K562 (cell line): ENCODE data around the gene TTC28.

Experiments used
- AFF4 ChIP-seq: sonication (generic); formaldehyde crosslinking; IDR thresholded peaks from 2 replicates; pipeline ENCODE4 v1.8.0; 2023; ENCODE audit warnings: mild to moderate bottlenecking, missing genetic modification reagents
- ATF7 ChIP-seq: fragments of 450-650 bp; IDR thresholded peaks from 2 replicates; pipeline ENCODE4 v1.7.1; 2014; ENCODE audit warnings: mild to moderate bottlenecking, moderate library complexity
- CTCF ChIP-seq, 3 experiments: IDR thresholded peaks in 2 of 3; conservative IDR thresholded peaks in 1 of 3; 2 replicates each; pipeline ENCODE4 v1.5.1; 2011 to 2012; ENCODE audit warnings: low read length in 3 of 3, mild to moderate bottlenecking in 3 of 3, control low read depth in 2 of 3, improper control_type of control experiment in 1 of 3, inconsistent platforms in 1 of 3, low read depth in 1 of 3, mixed read lengths in 1 of 3, moderate library complexity in 1 of 3; ENCODE audit not compliant: insufficient read depth in 2 of 3
- GABPB1 ChIP-seq: sonication (generic); formaldehyde crosslinking; IDR thresholded peaks from 2 replicates; pipeline ENCODE4 v1.8.0; 2022; ENCODE audit warnings: mild to moderate bottlenecking, missing genetic modification reagents
- TF ChIP-seq, protein P1 (sequence below): fragments of 450-650 bp; IDR thresholded peaks from 2 replicates; pipeline ENCODE4 v1.6.1; 2016; ENCODE audit warnings: antibody characterized with exemption

DNA sequence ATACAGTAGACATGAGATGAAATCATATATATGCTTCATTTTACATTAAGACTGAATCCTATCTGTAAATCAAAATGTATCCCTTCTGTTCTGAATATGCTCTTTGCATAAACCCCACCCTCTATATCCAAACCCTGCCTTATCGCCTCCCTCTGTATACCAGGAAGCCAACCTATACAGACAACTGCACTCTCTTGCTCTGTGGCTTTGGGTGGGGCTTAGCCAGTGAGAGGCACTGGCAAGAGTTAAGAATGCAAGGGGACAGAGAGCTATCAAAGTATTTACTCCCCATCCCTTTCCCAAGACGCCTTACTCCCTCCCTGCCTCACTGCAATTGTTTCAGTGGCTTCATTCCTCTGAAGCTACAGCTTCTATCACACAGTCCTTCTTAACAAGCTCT lies 309.8 kb downstream of the TTC28 start:
- TF ChIP-seq ATF7 (no peak), AFF4 (CRISPR knock-in tag) (no peak), GABPB1 (CRISPR knock-in tag) (no peak), CTCF (IDR thresholded peaks at IDR 0.05 in 2 of 3, conservative IDR thresholded peaks at IDR 0.05 in 1 of 3; ENCODE audit: insufficient read depth in 2 of 3, low read depth in 1 of 3, low read length in 3 of 3) (no peak)
- TF ChIP-seq, protein P1, sequence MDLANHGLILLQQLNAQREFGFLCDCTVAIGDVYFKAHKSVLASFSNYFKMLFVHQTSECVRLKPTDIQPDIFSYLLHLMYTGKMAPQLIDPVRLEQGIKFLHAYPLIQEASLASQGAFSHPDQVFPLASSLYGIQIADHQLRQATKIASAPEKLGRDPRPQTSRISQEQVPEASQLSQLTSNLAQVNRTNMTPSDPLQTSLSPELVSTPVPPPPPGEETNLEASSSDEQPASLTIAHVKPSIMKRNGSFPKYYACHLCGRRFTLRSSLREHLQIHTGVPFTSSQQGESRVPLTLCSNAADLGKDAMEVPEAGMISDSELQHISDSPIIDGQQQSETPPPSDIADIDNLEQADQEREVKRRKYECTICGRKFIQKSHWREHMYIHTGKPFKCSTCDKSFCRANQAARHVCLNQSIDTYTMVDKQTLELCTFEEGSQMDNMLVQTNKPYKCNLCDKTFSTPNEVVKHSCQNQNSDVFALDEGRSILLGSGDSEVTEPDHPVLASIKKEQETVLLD = no peak
